HTR-8/SVneo (cell line): ENCODE measurements around the gene AK5.
"Not testable (repeated sequence)": the region's sequence is repeated elsewhere in the genome, so short reads cannot be mapped to it uniquely, and the experiment has no call there.

Experiments
- DNase-seq: peaks from one replicate; pipeline ENCODE4 v3.0.0; 2011; ENCODE audit warnings: low spot score, mixed read lengths; ENCODE audit not compliant: insufficient read length
- FAIRE-seq: peaks from 2 replicates; lab custom pipeline; 2011; peaks lifted over from hg19 to GRCh38; lab: Jason Lieb, UNC

The AK5 gene

GRCh38 chr1:77388661-77389060 lies 106.8 kb downstream of the AK5 start:
- FAIRE-seq, result no peak
- DNase-seq, result no peak

- FAIRE-seq (no peak), DNase-seq (no peak)
These were observed 110.7 kb downstream of the AK5 start for GRCh38 chr1:77392486-77392885.

GRCh38 chr1:77394166-77394565 lies 112.3 kb downstream of the AK5 start:
- DNase-seq, result no peak
- FAIRE-seq, result no peak

GRCh38 chr1:77395051-77395450 lies 113.2 kb downstream of the AK5 start:
- FAIRE-seq (no peak), DNase-seq (no peak)

- no peak for FAIRE-seq
- DNase-seq, result no peak
These were observed 116.3 kb downstream of the AK5 start for GRCh38 chr1:77398152-77398551.

GRCh38 chr1:77399250-77400086 lies 117.6 kb downstream of the AK5 start:
- FAIRE-seq (no peak), DNase-seq (no peak)

GRCh38 chr1:77400781-77401180 lies 119.0 kb downstream of the AK5 start:
- DNase-seq (no peak), FAIRE-seq (no peak)

GRCh38 chr1:77401384-77401783 lies 119.6 kb downstream of the AK5 start:
- FAIRE-seq (no peak), DNase-seq (no peak)

- DNase-seq (no peak), FAIRE-seq (no peak)
These were observed 123.4 kb downstream of the AK5 start for GRCh38 chr1:77405186-77405585.

- FAIRE-seq (no peak), DNase-seq (no peak)
These were observed 124.8 kb downstream of the AK5 start for GRCh38 chr1:77406661-77407060.

- FAIRE-seq (no peak), DNase-seq (no peak)
These were observed 126.0 kb downstream of the AK5 start for GRCh38 chr1:77407738-77408375.

- FAIRE-seq, DNase-seq: not testable (repeated sequence)
These were observed 127.1 kb downstream of the AK5 start for GRCh38 chr1:77408933-77409332.

- DNase-seq (peak; percentile 50), FAIRE-seq (peak; percentile 26)
These were observed 130.4 kb downstream of the AK5 start for GRCh38 chr1:77412069-77412819.

- DNase-seq, result no peak
- FAIRE-seq, result no peak
These were observed 131.2 kb downstream of the AK5 start for GRCh38 chr1:77412820-77413530.

GRCh38 chr1:77413541-77414335 lies 131.9 kb downstream of the AK5 start:
- DNase-seq (no peak), FAIRE-seq (no peak)

- FAIRE-seq (no peak), DNase-seq (no peak)
These were observed 133.8 kb downstream of the AK5 start for GRCh38 chr1:77415579-77415978.

- FAIRE-seq (no peak), DNase-seq (no peak)
These were observed 135.1 kb downstream of the AK5 start for GRCh38 chr1:77416692-77417450.

GRCh38 chr1:77418055-77418454 lies 136.2 kb downstream of the AK5 start:
- not testable (repeated sequence) for DNase-seq, FAIRE-seq
